ENCODE results near the gene TRPV2.
"Not testable (repeated sequence)": the region's sequence is repeated elsewhere in the genome, so short reads cannot be mapped to it uniquely, and the experiment has no call there.

TRPV2 gene

GRCh38 chr17:16438173-16438556, 22.8 kb downstream of the TRPV2 start:
- DNase-seq (ENCODE audit: low read depth) = no peak

- DNase-seq (ENCODE audit: low read depth) = peak; percentile 100
These were observed 23.4 kb downstream of the TRPV2 start for GRCh38 chr17:16438557-16439302.

- peak; percentile 46 for DNase-seq (ENCODE audit: low read depth)
These were observed 24.0 kb downstream of the TRPV2 start for GRCh38 chr17:16439303-16439791.

GRCh38 chr17:16439811-16440351, 24.5 kb downstream of the TRPV2 start:
- DNase-seq (ENCODE audit: low read depth) = peak; percentile 57

- DNase-seq (ENCODE audit: low read depth) = not testable (repeated sequence)
These were observed 25.0 kb downstream of the TRPV2 start for GRCh38 chr17:16440354-16440753.

- DNase-seq (ENCODE audit: low read depth) = no peak
These were observed 25.7 kb downstream of the TRPV2 start for GRCh38 chr17:16440901-16441629.

- DNase-seq (ENCODE audit: low read depth) = peak; percentile 86
These were observed 26.8 kb downstream of the TRPV2 start for GRCh38 chr17:16442141-16442540.

- DNase-seq (ENCODE audit: low read depth) = peak; percentile 47
These were observed 27.5 kb downstream of the TRPV2 start for GRCh38 chr17:16442594-16443510.

- no peak for DNase-seq (ENCODE audit: low read depth)
These were observed 28.3 kb downstream of the TRPV2 start for GRCh38 chr17:16443511-16444257.

- no peak for DNase-seq (ENCODE audit: low read depth)
These were observed 29.0 kb downstream of the TRPV2 start for GRCh38 chr17:16444258-16444886.

- no peak for DNase-seq (ENCODE audit: low read depth)
These were observed 31.1 kb downstream of the TRPV2 start for GRCh38 chr17:16446338-16446983.

GRCh38 chr17:16447676-16448075, 32.3 kb downstream of the TRPV2 start:
- DNase-seq (ENCODE audit: low read depth) = no peak

- DNase-seq (ENCODE audit: low read depth) = no peak
These were observed 33.1 kb downstream of the TRPV2 start for GRCh38 chr17:16448490-16448889.

GRCh38 chr17:16449121-16449570, 33.8 kb downstream of the TRPV2 start:
- peak; percentile 85 for DNase-seq (ENCODE audit: low read depth)

- no peak for DNase-seq (ENCODE audit: low read depth)
These were observed 34.7 kb downstream of the TRPV2 start for GRCh38 chr17:16450028-16450427.

GRCh38 chr17:16452268-16452667, 36.9 kb downstream of the TRPV2 start:
- DNase-seq (ENCODE audit: low read depth) = not testable (repeated sequence)

GRCh38 chr17:16453493-16453851, 38.1 kb downstream of the TRPV2 start:
- no peak for DNase-seq (ENCODE audit: low read depth)

GRCh38 chr17:16455997-16456741, 40.8 kb downstream of the TRPV2 start:
- no peak for DNase-seq (ENCODE audit: low read depth)

- DNase-seq (ENCODE audit: low read depth) = no peak
These were observed 41.5 kb downstream of the TRPV2 start for GRCh38 chr17:16456742-16457316.
